IMR-90 (cell line): Measurements from ENCODE around the gene MAGI2. TPM values are rescaled to one million over a fixed set of nuclear protein-coding genes. Genes with fewer than 3 reads are reported as not detected.

ENCODE experiments used
- ATAC-seq: fragments of 200-7000 bp; cut with Tn5 transposase; 2 replicates; pipeline ENCODE4 v1.9.1; 2020; ENCODE audit warnings: low read depth, mild to moderate bottlenecking, moderate library complexity
- BruUV-seq: library from RNA; stranded (reverse); fragments of 400-500 nt; replicated peaks from 2 replicates; lab custom pipeline; 2021; lab: Mats Ljungman, UMichigan
- CTCF ChIA-PET: fragments of 300-600 bp; formaldehyde crosslinking; extraction: SDS; loops from one replicate; lab custom pipeline; 2021; ENCODE audit warnings: antibody characterized with exemption; lab: Yijun Ruan, JAX
- POLR2A ChIA-PET: fragments of 300-600 bp; sonication (Branson Sonifier 250); formaldehyde crosslinking; loops from one replicate; lab custom pipeline; 2022; ENCODE audit warnings: antibody characterized with exemption; ENCODE audit not compliant: unreplicated experiment; lab: Charles Lee
- DNase-seq: peaks from one replicate; pipeline ENCODE4 v3.0.0; 2013
- H2AFZ ChIP-seq: replicated peaks from 2 replicates; pipeline ENCODE3; 2013; ENCODE audit warnings: low read length, mild to moderate bottlenecking; ENCODE audit not compliant: poor library complexity
- H2AK5ac ChIP-seq: 2 replicates; pipeline ENCODE4 v1.6.1; 2013; ENCODE audit warnings: low read depth, low read length, inconsistent platforms
- H2AK9ac ChIP-seq: replicated peaks from 2 replicates; pipeline ENCODE3; 2013; ENCODE audit warnings: mild to moderate bottlenecking, low read depth, low read length, moderate library complexity; ENCODE audit not compliant: poor library complexity
- H2BK120ac ChIP-seq: 2 replicates; pipeline ENCODE4 v1.6.1; 2013; ENCODE audit warnings: low read depth, low read length, inconsistent platforms
- H2BK15ac ChIP-seq: 3 replicates; pipeline ENCODE4 v1.6.1; 2013; ENCODE audit warnings: low read depth, low read length, inconsistent platforms
- H2BK20ac ChIP-seq: 2 replicates; pipeline ENCODE4 v1.6.1; 2013; ENCODE audit warnings: low read depth, mild to moderate bottlenecking, inconsistent platforms, low read length, moderate library complexity
- H2BK5ac ChIP-seq: 2 replicates; pipeline ENCODE4 v1.6.1; 2013; ENCODE audit warnings: mild to moderate bottlenecking, low read depth, low read length, inconsistent platforms; ENCODE audit not compliant: poor library complexity, severe bottlenecking
- H3K14ac ChIP-seq: replicated peaks from 2 replicates; pipeline ENCODE4 v1.6.1; 2013; ENCODE audit warnings: low read depth, low read length, inconsistent platforms
- H3K18ac ChIP-seq: 2 replicates; pipeline ENCODE4 v1.6.1; 2013; ENCODE audit warnings: low read depth, low read length, control low read depth
- H3K23ac ChIP-seq: 2 replicates; pipeline ENCODE4 v1.6.1; 2013; ENCODE audit warnings: low read depth, low read length, inconsistent platforms
- H3K27ac ChIP-seq: 2 replicates; pipeline ENCODE4 v1.5.1; 2013; ENCODE audit warnings: mild to moderate bottlenecking, control low read depth, low read length; ENCODE audit not compliant: insufficient read depth
- H3K27me3 ChIP-seq: 2 replicates; pipeline ENCODE4 v1.6.1; 2013; ENCODE audit warnings: low read length; ENCODE audit not compliant: control insufficient read depth, insufficient read depth
- H3K36me3 ChIP-seq: 2 replicates; pipeline ENCODE4 v1.6.1; 2013; ENCODE audit warnings: low read length, mixed read lengths; ENCODE audit not compliant: control insufficient read depth, insufficient read depth
- H3K4ac ChIP-seq: 2 replicates; pipeline ENCODE4 v1.6.1; 2013; ENCODE audit warnings: low read depth, low read length, inconsistent platforms
- H3K4me1 ChIP-seq: 2 replicates; pipeline ENCODE4 v1.6.1; 2013; ENCODE audit warnings: low read length, mixed read lengths; ENCODE audit not compliant: control insufficient read depth, insufficient read depth
- H3K4me2 ChIP-seq: 2 replicates; pipeline ENCODE4 v1.6.1; 2013; ENCODE audit warnings: low read depth, mild to moderate bottlenecking, control low read depth, low read length, moderate library complexity
- H3K4me3 ChIP-seq: 2 replicates; pipeline ENCODE4 v1.5.1; 2013; ENCODE audit warnings: low read depth, mild to moderate bottlenecking, control low read depth, low read length, moderate library complexity; ENCODE audit not compliant: insufficient read depth
- H3K56ac ChIP-seq: 2 replicates; pipeline ENCODE4 v1.6.1; 2013; ENCODE audit warnings: low read length, inconsistent platforms; ENCODE audit not compliant: insufficient read depth; ENCODE audit errors: extremely low read depth
- H3K79me1 ChIP-seq, 2 experiments: 2 replicates each; pipeline ENCODE4 v1.6.1; 2013; ENCODE audit warnings: low read length in 2 of 2, inconsistent platforms in 1 of 2, low read depth in 1 of 2
- H3K9ac ChIP-seq: 2 replicates; pipeline ENCODE4 v1.6.1; 2013; ENCODE audit warnings: low read depth, low read length, control low read depth
- H3K9me1 ChIP-seq: 2 replicates; pipeline ENCODE4 v1.6.1; 2013; ENCODE audit warnings: low read length, inconsistent platforms; ENCODE audit not compliant: insufficient read depth
- H3K9me3 ChIP-seq: 2 replicates; pipeline ENCODE4 v1.6.1; 2013; ENCODE audit warnings: low read length; ENCODE audit not compliant: control insufficient read depth, insufficient read depth
- H4K20me1 ChIP-seq: 2 replicates; pipeline ENCODE4 v1.6.1; 2013; ENCODE audit warnings: low read length, inconsistent platforms; ENCODE audit not compliant: insufficient read depth
- H4K5ac ChIP-seq: 2 replicates; pipeline ENCODE4 v1.6.1; 2013; ENCODE audit warnings: mild to moderate bottlenecking, low read depth, low read length, control low read depth
- H4K8ac ChIP-seq, 2 experiments: 2 replicates each; pipeline ENCODE4 v1.6.1; 2013; ENCODE audit warnings: low read depth in 2 of 2, low read length in 2 of 2, control low read depth in 1 of 2, inconsistent platforms in 1 of 2
- H4K91ac ChIP-seq: 2 replicates; pipeline ENCODE4 v1.6.1; 2013; ENCODE audit warnings: low read depth, low read length, inconsistent platforms; ENCODE audit not compliant: insufficient read depth
- BHLHE40 ChIP-seq: fragments of 150-350 bp; IDR thresholded peaks from 2 replicates; pipeline ENCODE4 v1.6.1; 2016; ENCODE audit warnings: mild to moderate bottlenecking, low read depth, low read length
- CEBPB ChIP-seq: IDR thresholded peaks from 2 replicates; pipeline ENCODE4 v1.6.1; 2012; ENCODE audit warnings: low read depth, low read length, improper control_type of control experiment
- ELK1 ChIP-seq: fragments of 150-350 bp; IDR thresholded peaks from 2 replicates; pipeline ENCODE4 v1.6.1; 2016; ENCODE audit warnings: low read depth, mild to moderate bottlenecking, low read length, moderate library complexity, borderline replicate concordance
- FOS ChIP-seq: fragments of 150-350 bp; IDR thresholded peaks from 2 replicates; pipeline ENCODE4 v1.6.1; 2016; ENCODE audit warnings: low read depth, low read length
- MAFK ChIP-seq: IDR thresholded peaks from 2 replicates; pipeline ENCODE4 v1.6.1; 2012; ENCODE audit warnings: low read depth, low read length, improper control_type of control experiment
- NFE2L2 ChIP-seq: fragments of 150-350 bp; IDR thresholded peaks from 2 replicates; pipeline ENCODE4 v1.6.1; 2016; ENCODE audit warnings: low read depth, mild to moderate bottlenecking, low read length
- POLR2A ChIP-seq: IDR thresholded peaks from 2 replicates; pipeline ENCODE4 v1.6.1; 2012; ENCODE audit warnings: mild to moderate bottlenecking, low read depth, low read length
- RCOR1 ChIP-seq: IDR thresholded peaks from 2 replicates; pipeline ENCODE4 v1.6.1; 2012; ENCODE audit warnings: mild to moderate bottlenecking, low read length, improper control_type of control experiment; ENCODE audit not compliant: insufficient replicate concordance
- RFX5 ChIP-seq: IDR thresholded peaks from 2 replicates; pipeline ENCODE4 v1.8.0; 2012; ENCODE audit warnings: low read depth, mild to moderate bottlenecking, low read length, moderate library complexity
- SMC3 ChIP-seq: fragments of 150-350 bp; IDR thresholded peaks from 2 replicates; pipeline ENCODE4 v1.6.1; 2016; ENCODE audit warnings: low read depth, mild to moderate bottlenecking, antibody characterized with exemption, low read length, moderate library complexity
- USF2 ChIP-seq: fragments of 150-350 bp; IDR thresholded peaks from 2 replicates; pipeline ENCODE4 v1.6.1; 2017; ENCODE audit warnings: mild to moderate bottlenecking, antibody characterized with exemption, low read length, low read depth
- WGBS, 2 experiments: methylation state at CpG; one replicate each; pipeline versions ENCODE4 v1.1.5 to v1.1.7; 2013; ENCODE audit warnings: missing lambda C conversion rate in 2 of 2; ENCODE audit not compliant: insufficient read length in 1 of 2; ENCODE audit errors: extremely low coverage in 2 of 2; 5-methylcytosine and 5-hydroxymethylcytosine counted together
- dilution Hi-C: fragments of 300-500 bp; cut with HindIII; formaldehyde crosslinking; loops from one replicate; pipeline ENCODE4 v1.14.3; 2018; ENCODE audit warnings: low sequenced_read_pairs; ENCODE audit not compliant: unreplicated experiment
- in situ Hi-C: fragments of 300-500 bp; cut with MboI; formaldehyde crosslinking; loops from 3 replicates; pipeline ENCODE4 v1.14.3; 2019; ENCODE audit warnings: low sequenced_read_pairs, inconsistent platforms, mixed read lengths
- intact Hi-C: fragments of 100-400 bp; cut with micrococcal nuclease; formaldehyde crosslinking; loops from 2 replicates; pipeline ENCODE4 v1.10.0; 2022
- polyA plus RNA-seq, 3 experiments: library from polyadenylated mRNA; depleted of rRNA; stranded (reverse); fragments of >200 nt; gene quantifications; 2 replicates each; pipeline ENCODE4 v1.2.3, GENCODE V29; 2012; ENCODE audit warnings: low replicate concordance in 1 of 3
- total RNA-seq: library from RNA; depleted of rRNA; stranded (reverse); fragments of >200 nt; gene quantifications from 2 replicates; pipeline ENCODE4 v1.2.3, GENCODE V29; 2012
- TF ChIP-seq, protein P1 (sequence below): conservative IDR thresholded peaks from 2 replicates; pipeline ENCODE4 v1.5.1; 2012; ENCODE audit warnings: mild to moderate bottlenecking, low read depth, low read length, improper control_type of control experiment

The MAGI2 gene
- total and polyA plus RNA-seq, 2 of the 4 experiments (the other 2 are of a cell fraction): 2.5 to 17.9 TPM

DNA sequence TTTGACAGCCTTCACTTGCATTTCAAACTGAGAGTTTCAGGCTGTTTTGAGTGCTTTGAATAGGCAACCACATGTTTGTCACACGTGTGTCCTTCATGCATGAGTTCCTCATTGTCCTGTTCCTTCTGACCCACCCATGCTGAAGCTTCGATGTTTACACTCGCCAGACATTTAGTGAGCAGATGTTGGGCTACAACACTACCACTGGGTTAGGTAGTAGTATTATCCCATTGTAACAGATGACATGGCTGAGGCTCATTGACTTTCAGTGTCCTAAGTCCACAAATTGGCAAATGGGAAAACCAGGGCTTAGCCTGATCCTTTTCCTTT is 1198.8 kb downstream of the MAGI2 start:
- ATAC-seq (no peak), DNase-seq (no peak)
- H3K4me3 ChIP-seq: no peak overlapping the region
- H4K8ac ChIP-seq: no peak overlapping the region
- H2AK9ac ChIP-seq: peak overlapping the region; percentile 29
- no peak overlapping the region for H3K4me2 ChIP-seq
- CTCF ChIA-PET: no interaction called here
- H3K18ac ChIP-seq: no peak overlapping the region
- in situ Hi-C loops: no loop called here
- intact Hi-C loops: no loop called here
- H3K4me1 ChIP-seq: no peaks in the 10 kb centered on the region
- BruUV-seq: no TSS peak
- no peaks in the 10 kb centered on the region for H3K79me1 ChIP-seq
- H3K9ac ChIP-seq: no peak overlapping the region
- TF ChIP-seq RCOR1 (no peak), SMC3 (no peak), POLR2A (no peak), RFX5 (no peak), USF2 (no peak), NFE2L2 (no peak), BHLHE40 (no peak), MAFK (no peak), ELK1 (no peak), FOS (no peak), CEBPB (no peak)
- TF ChIP-seq, protein P1, sequence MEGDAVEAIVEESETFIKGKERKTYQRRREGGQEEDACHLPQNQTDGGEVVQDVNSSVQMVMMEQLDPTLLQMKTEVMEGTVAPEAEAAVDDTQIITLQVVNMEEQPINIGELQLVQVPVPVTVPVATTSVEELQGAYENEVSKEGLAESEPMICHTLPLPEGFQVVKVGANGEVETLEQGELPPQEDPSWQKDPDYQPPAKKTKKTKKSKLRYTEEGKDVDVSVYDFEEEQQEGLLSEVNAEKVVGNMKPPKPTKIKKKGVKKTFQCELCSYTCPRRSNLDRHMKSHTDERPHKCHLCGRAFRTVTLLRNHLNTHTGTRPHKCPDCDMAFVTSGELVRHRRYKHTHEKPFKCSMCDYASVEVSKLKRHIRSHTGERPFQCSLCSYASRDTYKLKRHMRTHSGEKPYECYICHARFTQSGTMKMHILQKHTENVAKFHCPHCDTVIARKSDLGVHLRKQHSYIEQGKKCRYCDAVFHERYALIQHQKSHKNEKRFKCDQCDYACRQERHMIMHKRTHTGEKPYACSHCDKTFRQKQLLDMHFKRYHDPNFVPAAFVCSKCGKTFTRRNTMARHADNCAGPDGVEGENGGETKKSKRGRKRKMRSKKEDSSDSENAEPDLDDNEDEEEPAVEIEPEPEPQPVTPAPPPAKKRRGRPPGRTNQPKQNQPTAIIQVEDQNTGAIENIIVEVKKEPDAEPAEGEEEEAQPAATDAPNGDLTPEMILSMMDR: no peak
- H4K5ac ChIP-seq: no peak overlapping the region
- no peak overlapping the region for H3K14ac ChIP-seq
- POLR2A ChIA-PET: no interaction called here
- H3K4ac ChIP-seq: no peak overlapping the region
- no peak overlapping the region for H3K23ac ChIP-seq
- no peaks in the 10 kb centered on the region; the same call in 1 of the 2 replicates for H3K9me1 ChIP-seq
- H4K91ac ChIP-seq: no peak overlapping the region
- dilution Hi-C loops: no loop called here
- no peak overlapping the region for H2BK20ac ChIP-seq
- no peak overlapping the region for H3K27ac ChIP-seq
- H2BK120ac ChIP-seq: no peak overlapping the region
- no peak overlapping the region for H3K56ac ChIP-seq
- no peaks in the 10 kb centered on the region for H4K20me1 ChIP-seq
- no peaks in the 10 kb centered on the region for H3K36me3 ChIP-seq
- no peak overlapping the region for H2AK5ac ChIP-seq
- H2BK15ac ChIP-seq: no peak overlapping the region
- WGBS, 2 experiments: no CpG with 5 or more reads among the region's 3 CpGs
- H2AFZ ChIP-seq: no peak overlapping the region
- no peaks in the 10 kb centered on the region for H3K27me3 ChIP-seq
- no peak overlapping the region for H2BK5ac ChIP-seq
- no peaks in the 10 kb centered on the region for H3K9me3 ChIP-seq
